ENCODE results near the gene RACGAP1. TPM values are rescaled to one million over a fixed set of nuclear protein-coding genes. Genes with fewer than 3 reads are reported as not detected.

RACGAP1 gene
- total RNA-seq, 1 experiment from 2014 or later: 95.3 TPM

GRCh38 chr12:49968471-49968870 is 56.8 kb downstream of the RACGAP1 start:
- POLR2A ChIA-PET (ENCODE audit: unreplicated experiment): no interaction called here
- H3K9me3 ChIP-seq (ENCODE audit: low read length): no peaks in the 10 kb centered on the region
- DNase-seq (no peak), ATAC-seq (no peak)
- H3K4me3 ChIP-seq (ENCODE audit: low read length): no peak overlapping the region
- peaks cover 6% of the 10 kb centered on the region for H3K4me1 ChIP-seq (ENCODE audit: insufficient read depth, low read length)
- no peak overlapping the region for H2AFZ ChIP-seq (ENCODE audit: low read length)
- BruUV-seq (replicated peaks): no TSS peak
- no peak overlapping the region for H3K4me2 ChIP-seq (ENCODE audit: low read length)
- CTCF ChIA-PET: interaction anchor here (0.7 to 2.7 kb wide), 4 partner anchors 9 to 103 kb away, joined by 3 to 38 read pairs (median 14); no protein-coding TSS in a partner anchor
- no peak for TF ChIP-seq CTCF (conservative IDR thresholded peaks at IDR 0.05; ENCODE audit: low read depth, low read length)
- no peaks in the 10 kb centered on the region for H3K9me2 ChIP-seq (replicated peaks; ENCODE audit: low read length)
- H3K79me2 ChIP-seq (ENCODE audit: low read length): no peaks in the 10 kb centered on the region
- H3K36me3 ChIP-seq (ENCODE audit: low read depth, low read length): no peaks in the 10 kb centered on the region
- no peaks in the 10 kb centered on the region for H3K27me3 ChIP-seq (ENCODE audit: low read length)
- no peak overlapping the region for H3K27ac ChIP-seq (ENCODE audit: low read length)
- H4K20me1 ChIP-seq (ENCODE audit: low read length): no peaks in the 10 kb centered on the region
- H3K9ac ChIP-seq (ENCODE audit: low read length): no peak overlapping the region
- intact Hi-C loops (cut with micrococcal nuclease): loop anchor here (10.0 kb wide), 2 partner anchors 104 to 194 kb away; no protein-coding TSS in a partner anchor
- H3F3A ChIP-seq (ENCODE audit: low read length, unreplicated experiment): no peaks in the 10 kb centered on the region

GRCh38 chr12:49967777-49968250 is 57.5 kb downstream of the RACGAP1 start:
- TF ChIP-seq EZH2phosphoT487 (IDR thresholded peaks at IDR 0.05; ENCODE audit: borderline replicate concordance, low read length) (no peak), CTCF (conservative IDR thresholded peaks at IDR 0.05; ENCODE audit: low read depth, low read length) (no peak), EZH2 (IDR thresholded peaks at IDR 0.05; ENCODE audit: low read length, unreplicated experiment) (no peak)
- DNase-seq: no peak
- intact Hi-C loops (cut with micrococcal nuclease): loop anchor here (1.0 to 10.0 kb wide), 4 partner anchors 88 to 193 kb away; no protein-coding TSS in a partner anchor
- H2AFZ ChIP-seq (ENCODE audit: low read length): peak overlapping the region; percentile 98
- no peak for ATAC-seq
- no TSS peak for BruUV-seq (replicated peaks)
- H3K27ac ChIP-seq (ENCODE audit: low read length): no peak overlapping the region
- no peaks in the 10 kb centered on the region for H3K9me3 ChIP-seq (ENCODE audit: low read length)
- H3K4me1 ChIP-seq (ENCODE audit: insufficient read depth, low read length): peaks cover 12% of the 10 kb centered on the region
- no peaks in the 10 kb centered on the region for H3K27me3 ChIP-seq (ENCODE audit: low read length)
- H3K4me2 ChIP-seq (ENCODE audit: low read length): peak overlapping the region; percentile 95
- H3K79me2 ChIP-seq (ENCODE audit: low read length): no peaks in the 10 kb centered on the region
- no peaks in the 10 kb centered on the region for H3K9me2 ChIP-seq (replicated peaks; ENCODE audit: low read length)
- no peak overlapping the region for H3K9ac ChIP-seq (ENCODE audit: low read length)
- peak overlapping the region; percentile 65; the same call in 1 of the 2 replicates for H3K4me3 ChIP-seq (ENCODE audit: low read length)
- no peaks in the 10 kb centered on the region for H4K20me1 ChIP-seq (ENCODE audit: low read length)
- no peaks in the 10 kb centered on the region for H3F3A ChIP-seq (ENCODE audit: low read length, unreplicated experiment)
- ChIA-PET POLR2A (ENCODE audit: unreplicated experiment) (no interaction called here), CTCF (interaction anchor here (0.5 to 2.7 kb wide), 3 partner anchors 88 to 345 kb away, joined by 6 to 38 read pairs (median 22); partner anchors contain the start of gene PRPF40B)
- no peaks in the 10 kb centered on the region for H3K36me3 ChIP-seq (ENCODE audit: low read depth, low read length)

GRCh38 chr12:49967042-49967776 is 58.1 kb downstream of the RACGAP1 start:
- H3K9me2 ChIP-seq (replicated peaks; ENCODE audit: low read length): no peaks in the 10 kb centered on the region
- ATAC-seq (peak; percentile 62), DNase-seq (peak; percentile 82)
- no peaks in the 10 kb centered on the region for H4K20me1 ChIP-seq (ENCODE audit: low read length)
- H3K9me3 ChIP-seq (ENCODE audit: low read length): no peaks in the 10 kb centered on the region
- CTCF ChIA-PET: interaction anchor here (0.5 to 2.7 kb wide), 9 partner anchors 8 to 344 kb away, joined by 3 to 38 read pairs (median 5); partner anchors contain the start of genes PRPF40B and SMARCD1
- no peak overlapping the region for H3K27ac ChIP-seq (ENCODE audit: low read length)
- BruUV-seq (replicated peaks): no TSS peak
- peak overlapping the region; percentile 98 for H2AFZ ChIP-seq (ENCODE audit: low read length)
- peak overlapping the region; percentile 37; the same call in 1 of the 2 replicates for H3K9ac ChIP-seq (ENCODE audit: low read length)
- TF ChIP-seq CTCF (conservative IDR thresholded peaks at IDR 0.05; ENCODE audit: low read depth, low read length): peak; percentile 81
- TF ChIP-seq EZH2phosphoT487 (IDR thresholded peaks at IDR 0.05; ENCODE audit: borderline replicate concordance, low read length): no peak
- no peaks in the 10 kb centered on the region for H3K79me2 ChIP-seq (ENCODE audit: low read length)
- intact Hi-C loops (cut with micrococcal nuclease): loop anchor here (1.0 to 10.0 kb wide), 4 partner anchors 89 to 192 kb away; no protein-coding TSS in a partner anchor
- H3K4me1 ChIP-seq (ENCODE audit: insufficient read depth, low read length): peaks cover 18% of the 10 kb centered on the region
- H3K4me2 ChIP-seq (ENCODE audit: low read length): peak overlapping the region; percentile 95
- no peaks in the 10 kb centered on the region for H3K27me3 ChIP-seq (ENCODE audit: low read length)
- no peaks in the 10 kb centered on the region for H3F3A ChIP-seq (ENCODE audit: low read length, unreplicated experiment)
- peak overlapping the region; percentile 65 for H3K4me3 ChIP-seq (ENCODE audit: low read length)
- POLR2A ChIA-PET (ENCODE audit: unreplicated experiment): interaction anchor here (0.6 kb wide), 1 partner anchor 39 kb away, joined by 3 read pairs; no protein-coding TSS in a partner anchor
- H3K36me3 ChIP-seq (ENCODE audit: low read depth, low read length): no peaks in the 10 kb centered on the region

Measured in PC-3 (cell line).